Neuronal stem cell (in vitro differentiated cells): ENCODE data around the gene AXIN2.
A peak's percentile ranks its signal among the peaks of the same experiment; 100 is the strongest.

Experiments used
- DNase-seq: peaks from one replicate; pipeline ENCODE4 v3.0.0-alpha.2; 2013; ENCODE audit warnings: low spot score
- H2AFZ ChIP-seq: one replicate; pipeline ENCODE4 v1.6.1; 2013; ENCODE audit warnings: mild to moderate bottlenecking, low read length, inconsistent platforms
- H2AK5ac ChIP-seq: 2 replicates; pipeline ENCODE4 v1.6.1; 2013; ENCODE audit warnings: low read depth, mild to moderate bottlenecking, inconsistent platforms, low read length, moderate library complexity, mixed read lengths
- H2BK120ac ChIP-seq: 2 replicates; pipeline ENCODE4 v1.6.1; 2013; ENCODE audit warnings: low read depth, mild to moderate bottlenecking, inconsistent platforms, low read length, moderate library complexity, mixed read lengths
- H2BK12ac ChIP-seq: one replicate; pipeline ENCODE4 v1.6.1; 2013; ENCODE audit warnings: low read length, inconsistent platforms
- H2BK15ac ChIP-seq: 2 replicates; pipeline ENCODE4 v1.6.1; 2013; ENCODE audit warnings: mild to moderate bottlenecking, low read length, inconsistent platforms, mixed read lengths
- H2BK5ac ChIP-seq: one replicate; pipeline ENCODE4 v1.6.1; 2013; ENCODE audit warnings: inconsistent platforms, mild to moderate bottlenecking, low read length, moderate library complexity
- H3K14ac ChIP-seq: one replicate; pipeline ENCODE4 v1.6.1; 2013; ENCODE audit warnings: low read length, inconsistent platforms
- H3K18ac ChIP-seq: 2 replicates; pipeline ENCODE4 v1.6.1; 2013; ENCODE audit warnings: low read length, inconsistent platforms
- H3K23ac ChIP-seq: 2 replicates; pipeline ENCODE4 v1.6.1; 2013; ENCODE audit warnings: low read depth, mild to moderate bottlenecking, mixed read lengths, low read length, inconsistent platforms; ENCODE audit not compliant: poor library complexity
- H3K27ac ChIP-seq: replicated peaks from 3 replicates; pipeline ENCODE4 v1.5.1; 2013; ENCODE audit warnings: low read length, inconsistent platforms
- H3K27me3 ChIP-seq, 3 experiments: 2 replicates each; pipeline ENCODE4 v1.6.1; 2013; ENCODE audit warnings: low read length in 3 of 3, mild to moderate bottlenecking in 2 of 3, inconsistent platforms in 1 of 3, low read depth in 1 of 3, mixed read lengths in 1 of 3, moderate library complexity in 1 of 3; ENCODE audit not compliant: control insufficient read depth in 3 of 3, insufficient read depth in 3 of 3
- H3K36me3 ChIP-seq, 2 donors: replicated peaks in 1 of 2; 2 replicates each; pipeline ENCODE4 v1.6.1; 2013; ENCODE audit warnings: low read length in 2 of 2; ENCODE audit not compliant: control insufficient read depth in 2 of 2, insufficient read depth in 2 of 2
- H3K4ac ChIP-seq: 2 replicates; pipeline ENCODE4 v1.6.1; 2013; ENCODE audit warnings: inconsistent platforms, mild to moderate bottlenecking, low read length, moderate library complexity
- H3K4me1 ChIP-seq, 2 donors: 1 replicate in 1 of 2; 2 replicates in 1 of 2; pipeline ENCODE4 v1.6.1; 2013; ENCODE audit warnings: low read length in 2 of 2, low read depth in 1 of 2; ENCODE audit not compliant: control insufficient read depth in 2 of 2, insufficient read depth in 1 of 2
- H3K4me2 ChIP-seq: one replicate; pipeline ENCODE4 v1.6.1; 2013; ENCODE audit warnings: mild to moderate bottlenecking, low read length, inconsistent platforms; ENCODE audit not compliant: insufficient read depth, poor library complexity, severe bottlenecking
- H3K4me3 ChIP-seq, 2 donors: 2 replicates each; pipeline ENCODE4 v1.5.1; 2013; ENCODE audit warnings: low read length in 2 of 2, mild to moderate bottlenecking in 2 of 2, inconsistent platforms in 1 of 2, moderate library complexity in 1 of 2
- H3K79me1 ChIP-seq: one replicate; pipeline ENCODE4 v1.6.1; 2013; ENCODE audit warnings: low read depth, mild to moderate bottlenecking, inconsistent platforms, low read length, moderate library complexity
- H3K9ac ChIP-seq: one replicate; pipeline ENCODE4 v1.6.1; 2013; ENCODE audit warnings: mild to moderate bottlenecking, low read depth, low read length, inconsistent platforms; ENCODE audit not compliant: poor library complexity
- H3K9me3 ChIP-seq, 2 donors: replicated peaks in 1 of 2; 2 replicates each; pipeline versions ENCODE3 to v1.6.1; 2013; ENCODE audit warnings: low read length in 2 of 2, mild to moderate bottlenecking in 2 of 2, inconsistent platforms in 1 of 2, low read depth in 1 of 2, mixed read lengths in 1 of 2, moderate library complexity in 1 of 2; ENCODE audit not compliant: control insufficient read depth in 2 of 2, insufficient read depth in 1 of 2
- H4K8ac ChIP-seq: one replicate; pipeline ENCODE4 v1.6.1; 2013; ENCODE audit warnings: low read depth, mild to moderate bottlenecking, inconsistent platforms, low read length, moderate library complexity
- H4K91ac ChIP-seq: one replicate; pipeline ENCODE4 v1.6.1; 2013; ENCODE audit warnings: low read length, low read depth, mild to moderate bottlenecking, inconsistent platforms; ENCODE audit not compliant: poor library complexity
- WGBS, 2 donors: extraction: QIAGEN DNeasy Blood & Tissue Kit; methylation state at CpG; one replicate each; pipeline ENCODE4 v1.1.7; 2013; ENCODE audit warnings: missing lambda C conversion rate in 2 of 2, mixed read lengths in 1 of 2; ENCODE audit not compliant: insufficient read length in 2 of 2, insufficient replicate concordance in 1 of 2; ENCODE audit errors: extremely low coverage in 2 of 2; 5-methylcytosine and 5-hydroxymethylcytosine counted together

The AXIN2 gene

GRCh38 chr17:65588181-65588808 is 26.8 kb upstream of the AXIN2 start:
- no CpG with 5 or more reads among the region's 9 CpGs for WGBS, 2 donors
- Histone ChIP-seq H3K36me3 (no peaks in the 10 kb centered on the region), H3K4me2 (no peak overlapping the region), H3K79me1 (no peaks in the 10 kb centered on the region), H4K8ac (no peak overlapping the region), H4K91ac (no peak overlapping the region), H3K27me3 (peaks cover 0 to 10% (median 0%) of the 10 kb centered on the region in 3 experiments), H2BK12ac (no peak overlapping the region), H3K9ac (no peak overlapping the region), H3K27ac (no peak overlapping the region), H3K4me1 (peaks cover 0 to 12% of the 10 kb centered on the region in 2 donors), H3K18ac (peak overlapping the region; percentile 29), H3K4me3 (no peak overlapping the region), H3K14ac (no peak overlapping the region), H3K4ac (no peak overlapping the region), H2BK5ac (no peak overlapping the region), H2BK15ac (no peak overlapping the region), H2AFZ (no peak overlapping the region), H2BK120ac (no peak overlapping the region), H3K23ac (no peak overlapping the region), H2AK5ac (no peak overlapping the region), H3K9me3 (peaks cover 0 to 4% of the 10 kb centered on the region in 2 donors)
- DNase-seq = no peak

DNA sequence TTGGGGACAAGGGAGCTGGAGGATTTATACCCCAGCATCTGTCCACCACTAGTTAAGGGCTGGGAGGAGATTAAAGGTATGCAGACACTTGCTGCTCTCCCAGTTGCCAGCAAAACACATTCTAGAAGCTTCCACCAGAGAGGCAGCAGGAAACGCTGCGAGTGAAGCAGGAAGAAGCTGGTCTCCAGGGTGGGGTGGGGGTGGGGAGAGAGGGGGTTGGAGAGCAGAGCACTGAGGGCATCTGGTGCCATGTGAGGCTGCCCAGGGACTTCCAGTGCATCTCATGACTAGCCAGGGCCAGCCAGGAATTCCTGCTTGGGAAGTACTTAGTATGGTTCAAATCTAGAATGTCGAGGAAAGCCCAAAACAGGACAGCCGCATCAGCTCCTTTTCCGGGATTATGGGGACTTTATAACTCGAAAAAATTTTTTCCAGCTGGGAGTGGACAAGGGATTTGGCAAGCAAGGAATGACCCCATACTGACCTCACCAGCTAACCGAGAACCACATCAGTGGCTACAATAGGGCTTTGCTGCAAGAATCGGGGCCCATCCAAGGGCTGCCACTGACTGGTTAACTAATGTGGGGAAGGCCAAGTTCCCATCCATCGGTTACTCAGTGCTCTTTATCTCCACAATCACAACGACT is 26.2 kb upstream of the AXIN2 start:
- no CpG with 5 or more reads among the region's 10 CpGs for WGBS, 2 donors
- no peak overlapping the region for H3K9ac ChIP-seq
- H3K27me3 ChIP-seq = peaks cover 0 to 5% (median 0%) of the 10 kb centered on the region in 3 experiments
- H3K14ac ChIP-seq = no peak overlapping the region
- no peak overlapping the region for H3K4me2 ChIP-seq
- H2AK5ac ChIP-seq = no peak overlapping the region
- no peak overlapping the region for H2BK15ac ChIP-seq
- no peak overlapping the region for H2AFZ ChIP-seq
- no peak overlapping the region for H3K27ac ChIP-seq
- H3K79me1 ChIP-seq = no peaks in the 10 kb centered on the region
- no peak overlapping the region for H2BK120ac ChIP-seq
- H3K4me1 ChIP-seq = peaks cover 0 to 8% of the 10 kb centered on the region in 2 donors
- H3K36me3 ChIP-seq = no peaks in the 10 kb centered on the region
- no peak overlapping the region for H2BK12ac ChIP-seq
- H4K91ac ChIP-seq = no peak overlapping the region
- H3K18ac ChIP-seq = no peak overlapping the region
- no peak overlapping the region for H4K8ac ChIP-seq
- no peak overlapping the region for H3K4me3 ChIP-seq
- DNase-seq = no peak
- peaks cover 0 to 4% of the 10 kb centered on the region in 2 donors for H3K9me3 ChIP-seq
- H2BK5ac ChIP-seq = no peak overlapping the region
- H3K23ac ChIP-seq = no peak overlapping the region
- no peak overlapping the region for H3K4ac ChIP-seq

GRCh38 chr17:65586899-65587298 is 25.5 kb upstream of the AXIN2 start:
- Histone ChIP-seq H3K4me1 (peaks cover 0 to 8% of the 10 kb centered on the region in 2 donors), H3K27ac (no peak overlapping the region), H2AFZ (no peak overlapping the region), H2AK5ac (no peak overlapping the region), H4K8ac (no peak overlapping the region), H4K91ac (no peak overlapping the region), H2BK15ac (no peak overlapping the region), H3K14ac (no peak overlapping the region), H3K18ac (no peak overlapping the region), H3K9me3 (peaks cover 0 to 3% of the 10 kb centered on the region in 2 donors), H2BK5ac (no peak overlapping the region), H3K4me3 (no peak overlapping the region), H2BK120ac (no peak overlapping the region), H3K36me3 (no peaks in the 10 kb centered on the region), H3K27me3 (peaks cover 0 to 5% (median 0%) of the 10 kb centered on the region in 3 experiments), H2BK12ac (no peak overlapping the region), H3K4me2 (no peak overlapping the region), H3K4ac (no peak overlapping the region), H3K23ac (no peak overlapping the region), H3K9ac (no peak overlapping the region), H3K79me1 (no peaks in the 10 kb centered on the region)
- WGBS, 2 donors = no CpG with 5 or more reads among the region's 9 CpGs
- no peak for DNase-seq

DNA sequence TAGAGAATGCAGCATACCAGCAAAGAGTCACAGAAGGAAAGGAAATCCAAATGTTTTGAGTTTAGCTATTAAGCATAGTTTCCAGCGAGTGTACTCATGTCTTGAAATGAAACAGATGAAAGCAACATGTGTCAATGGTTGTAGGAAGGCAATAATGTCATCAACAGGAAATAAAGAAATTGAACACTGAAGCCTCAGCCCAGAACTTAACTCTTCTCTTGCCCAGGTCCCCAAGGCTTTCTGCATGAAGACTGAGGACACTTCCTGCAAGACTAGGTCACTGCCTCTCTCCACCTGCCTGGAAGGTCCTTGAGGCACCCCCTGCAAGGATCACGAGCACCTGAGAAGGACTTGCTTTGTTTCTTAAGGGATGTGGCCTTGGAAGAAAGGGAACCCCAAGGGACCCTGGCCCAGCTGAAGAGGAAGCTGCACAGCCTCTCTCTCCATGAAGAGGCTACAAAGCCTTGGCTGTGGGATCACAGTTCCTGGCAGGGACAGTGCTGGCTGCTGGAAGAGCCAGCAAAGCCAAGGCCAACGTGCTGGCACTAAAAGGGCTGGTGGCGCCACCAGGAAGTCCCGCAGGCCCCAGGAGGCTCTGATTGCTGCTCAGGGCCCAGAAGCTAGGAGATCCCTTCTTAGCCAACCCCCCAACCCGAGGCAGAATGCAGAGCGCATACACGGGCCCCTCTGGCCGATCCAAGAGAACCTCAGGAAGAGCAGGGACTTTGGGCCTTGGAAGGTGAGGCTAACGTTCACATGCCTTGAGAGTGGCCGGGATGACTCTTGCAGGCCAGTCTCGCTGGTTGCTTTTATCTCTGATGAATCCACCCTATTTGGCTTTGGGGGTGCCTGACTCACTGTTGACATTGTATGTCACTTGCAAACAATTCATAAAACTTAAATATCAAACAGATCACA is 23.4 kb upstream of the AXIN2 start:
- Histone ChIP-seq H2BK15ac (no peak overlapping the region), H3K4ac (no peak overlapping the region), H2BK12ac (no peak overlapping the region), H3K14ac (no peak overlapping the region), H2AK5ac (no peak overlapping the region), H3K9me3 (peaks cover 0 to 2% of the 10 kb centered on the region in 2 donors), H3K4me3 (no peak overlapping the region), H3K79me1 (no peaks in the 10 kb centered on the region), H2BK120ac (no peak overlapping the region), H3K18ac (no peak overlapping the region), H3K36me3 (no peaks in the 10 kb centered on the region), H3K9ac (no peak overlapping the region), H2AFZ (no peak overlapping the region), H4K8ac (no peak overlapping the region), H3K23ac (no peak overlapping the region), H3K27me3 (peaks cover 0 to 4% (median 0%) of the 10 kb centered on the region in 3 experiments), H3K27ac (no peak overlapping the region), H4K91ac (no peak overlapping the region), H3K4me2 (no peak overlapping the region), H2BK5ac (no peak overlapping the region), H3K4me1 (peaks cover 0 to 8% of the 10 kb centered on the region in 2 donors)
- no peak for DNase-seq
- WGBS, 2 donors = no CpG with 5 or more reads among the region's 12 CpGs
